GM19193 (cell line): ENCODE results near the gene OLA1.

Source experiments
- POLR2A ChIP-seq: IDR thresholded peaks from 4 replicates; pipeline ENCODE4 v1.6.1; 2011; ENCODE audit not compliant: insufficient read depth, insufficient read length; ENCODE audit errors: extremely low read depth

Gene OLA1

DNA sequence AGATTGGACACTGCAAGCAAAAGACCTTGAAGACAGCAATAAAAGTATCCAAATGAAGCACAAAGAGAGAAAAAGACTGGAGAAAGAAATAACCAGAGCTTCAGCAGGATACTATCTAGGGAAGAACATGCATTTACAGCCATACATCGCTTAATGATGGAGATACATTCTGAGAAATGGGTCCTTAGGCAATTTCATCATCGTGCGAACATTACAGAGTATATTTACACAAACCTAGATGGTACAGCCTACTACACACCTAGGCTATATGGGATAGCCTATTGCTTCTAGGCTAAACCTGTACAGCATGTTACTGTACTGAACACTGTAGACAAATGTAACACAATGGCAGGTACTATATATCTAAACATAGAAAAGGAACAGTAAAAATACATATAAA is 11.9 kb downstream of the OLA1 start:
- TF ChIP-seq POLR2A, result no peak

DNA sequence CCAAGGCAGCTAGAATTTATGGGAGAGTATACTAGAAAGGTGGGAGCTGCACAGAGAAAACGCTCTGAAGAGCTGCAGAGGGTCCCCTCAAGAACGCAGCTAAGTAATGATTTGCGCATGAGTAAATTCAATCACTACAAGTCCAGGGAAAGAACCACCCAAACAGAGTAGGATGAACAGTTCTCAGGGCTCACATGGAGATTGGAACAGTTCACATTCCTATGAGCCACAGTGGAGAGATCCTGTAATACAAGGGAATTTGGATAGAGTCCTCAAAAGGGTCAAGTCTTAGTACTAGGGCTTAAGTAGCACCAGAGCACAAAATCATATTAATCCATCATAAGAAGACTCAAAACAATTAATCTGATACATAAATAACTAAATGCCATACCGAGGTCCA is 12.7 kb downstream of the OLA1 start:
- TF ChIP-seq POLR2A, result no peak

DNA sequence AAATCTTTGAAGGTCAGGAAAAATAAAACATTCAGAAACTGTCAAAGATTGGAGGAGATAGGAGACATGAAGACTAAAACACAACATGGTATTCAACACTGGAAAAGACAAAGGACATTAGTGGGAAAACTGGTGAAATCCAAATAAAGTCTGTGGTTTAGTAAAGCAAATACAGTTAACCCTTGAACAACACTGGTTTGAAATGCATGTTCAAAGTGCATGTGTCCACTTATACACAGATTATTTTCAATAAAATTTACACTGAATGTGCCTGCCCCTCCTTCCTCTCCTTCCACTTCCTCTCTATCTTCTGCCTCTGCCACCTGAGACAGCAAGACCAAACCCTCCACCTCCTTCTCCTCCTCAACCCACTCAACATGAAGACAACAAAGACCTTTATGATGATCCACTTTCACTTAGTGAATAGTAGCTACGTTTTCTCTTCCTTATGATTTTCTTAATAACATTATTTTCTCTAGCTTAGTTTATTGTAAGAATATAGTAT is 14.5 kb downstream of the OLA1 start:
- TF ChIP-seq POLR2A, result no peak

DNA sequence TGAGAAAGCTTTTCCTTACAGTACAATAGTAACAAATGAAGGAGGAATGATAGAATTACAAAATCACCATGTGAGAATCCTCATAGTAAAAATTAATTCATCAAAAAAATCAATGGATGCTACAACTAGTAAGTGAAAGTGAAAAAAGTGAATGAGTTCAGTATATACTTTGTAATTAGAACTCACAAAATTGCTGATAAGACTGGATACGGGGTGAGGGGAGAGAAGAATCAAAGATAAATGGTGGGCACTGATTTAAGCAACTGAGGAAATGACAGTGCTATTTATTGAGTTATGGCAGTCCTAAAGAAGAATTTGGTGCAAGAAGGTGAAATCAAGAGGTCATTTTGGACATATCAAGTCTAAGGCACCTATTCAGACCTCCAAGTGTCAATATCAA is 20.6 kb downstream of the OLA1 start:
- no peak for TF ChIP-seq POLR2A

DNA sequence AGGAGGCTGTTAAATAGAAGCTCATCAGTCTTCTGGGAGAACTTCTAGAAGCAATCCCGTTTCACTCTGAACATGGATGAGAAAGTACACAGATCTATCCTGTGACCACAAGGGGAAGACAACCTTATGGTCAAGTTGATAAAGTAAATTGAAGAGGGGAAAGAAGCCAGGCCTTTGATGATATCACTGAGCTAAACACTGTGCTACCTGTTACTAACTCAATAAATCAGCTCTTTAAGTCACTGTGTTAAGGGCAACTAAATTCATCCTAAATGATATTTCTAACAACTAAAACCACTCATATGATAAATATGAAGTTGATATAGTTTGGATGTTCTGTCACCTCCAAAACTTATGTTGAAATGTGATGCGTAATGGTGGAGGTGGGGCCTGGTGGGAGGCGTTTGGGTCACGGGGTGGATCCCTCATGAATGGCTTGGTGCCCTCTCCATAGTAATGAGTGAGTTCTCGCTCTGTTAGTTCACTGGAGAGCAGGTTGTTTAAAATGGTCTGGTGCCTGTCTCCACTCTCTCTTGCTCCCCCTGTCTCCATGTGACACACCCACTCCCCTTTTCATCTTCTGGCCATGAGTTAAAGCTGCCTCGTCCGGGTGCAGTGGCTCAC is 23.6 kb downstream of the OLA1 start:
- no peak for TF ChIP-seq POLR2A

DNA sequence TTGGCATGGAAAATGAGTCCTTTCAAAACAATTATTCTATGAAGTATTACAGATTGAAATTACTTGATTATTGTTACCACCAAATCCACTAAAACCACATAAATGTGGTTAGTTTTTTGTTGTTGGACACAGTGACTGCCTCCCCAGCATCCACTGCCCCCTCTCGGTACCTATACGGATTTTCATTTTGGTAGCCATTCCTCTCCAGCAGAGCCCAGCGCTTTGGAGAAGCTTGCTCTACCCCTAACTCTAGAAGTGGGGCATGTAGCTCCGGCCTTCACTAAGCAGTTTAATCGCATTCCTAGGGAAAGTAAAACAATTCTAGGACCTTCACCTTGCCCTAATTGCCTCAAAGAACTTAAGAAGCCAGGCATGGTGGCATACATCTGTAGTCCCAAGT is 24.2 kb downstream of the OLA1 start:
- no peak for TF ChIP-seq POLR2A

DNA sequence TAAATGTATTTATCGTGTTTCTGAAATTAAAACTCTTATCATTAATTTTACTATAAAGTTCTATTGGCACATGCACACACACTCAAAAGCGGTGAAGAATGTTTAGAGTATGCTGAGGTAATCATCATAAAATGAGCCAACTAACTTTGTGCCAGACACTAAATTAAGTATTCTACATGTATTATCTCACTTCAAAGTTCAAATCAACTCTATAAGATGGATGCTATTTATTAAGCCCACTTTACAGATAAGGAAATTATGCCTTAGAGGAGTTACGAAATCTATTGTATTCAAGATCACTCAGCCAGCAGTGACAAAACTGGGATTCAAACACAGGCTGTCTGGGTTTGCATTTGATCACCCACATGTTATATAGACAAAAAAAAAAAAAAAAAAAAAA is 24.9 kb downstream of the OLA1 start:
- no peak for TF ChIP-seq POLR2A

DNA sequence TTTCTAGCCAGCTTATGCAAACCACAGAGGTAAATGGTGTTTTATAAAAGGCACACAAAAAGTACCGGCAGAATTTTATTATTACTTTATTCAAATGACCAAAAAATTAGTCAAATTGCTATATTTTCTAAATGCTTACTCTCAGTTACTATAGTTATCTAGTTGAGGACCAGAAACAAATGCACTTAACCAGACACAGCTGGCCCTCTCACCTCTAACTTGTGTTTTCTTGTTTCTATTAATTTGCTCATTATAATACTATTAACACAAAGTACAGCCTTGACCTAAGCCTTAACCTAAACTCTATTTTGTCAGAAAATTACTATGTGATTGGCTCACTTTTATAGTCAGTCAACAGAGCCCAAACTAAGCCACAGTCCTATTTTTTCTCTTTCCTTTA is 26.2 kb downstream of the OLA1 start:
- no peak for TF ChIP-seq POLR2A

DNA sequence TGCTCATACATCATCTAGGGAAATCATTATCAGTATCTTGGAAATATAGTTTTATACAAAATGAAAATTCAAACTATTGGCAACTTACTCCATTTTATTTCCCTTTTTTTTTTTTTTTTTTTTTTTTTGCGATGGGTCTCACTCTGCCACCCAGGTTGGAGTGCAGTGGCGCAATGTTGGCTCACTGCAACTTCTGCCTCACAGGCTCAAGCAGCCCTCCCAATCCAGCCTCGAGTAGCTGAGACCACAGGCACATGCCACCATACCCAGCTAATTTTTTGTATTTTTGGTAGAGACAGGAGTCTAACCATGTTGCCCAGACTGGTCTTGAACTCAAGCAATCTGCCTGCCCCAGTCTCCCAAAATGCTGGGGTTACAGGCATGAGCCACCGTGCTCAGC is 29.0 kb downstream of the OLA1 start:
- no peak for TF ChIP-seq POLR2A

DNA sequence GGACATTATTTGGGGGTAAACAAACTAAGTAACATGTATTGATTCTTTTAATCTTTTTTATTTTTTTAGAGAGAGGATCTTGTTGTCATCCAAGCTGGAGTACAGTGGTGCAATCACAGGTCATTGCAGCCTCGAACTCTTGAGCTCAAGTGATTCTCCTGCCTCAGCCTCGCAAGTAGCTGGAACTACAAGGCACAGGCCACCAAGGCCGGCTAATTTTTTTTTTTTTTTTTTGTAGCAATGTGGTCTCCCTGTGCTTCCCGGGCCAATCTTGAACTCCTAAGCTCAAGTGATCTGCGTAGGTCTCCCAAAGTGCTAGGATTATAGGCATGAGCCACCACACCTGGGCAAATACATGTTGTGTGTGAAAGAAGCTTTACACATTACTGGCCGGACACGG is 29.6 kb downstream of the OLA1 start:
- TF ChIP-seq POLR2A, result no peak

DNA sequence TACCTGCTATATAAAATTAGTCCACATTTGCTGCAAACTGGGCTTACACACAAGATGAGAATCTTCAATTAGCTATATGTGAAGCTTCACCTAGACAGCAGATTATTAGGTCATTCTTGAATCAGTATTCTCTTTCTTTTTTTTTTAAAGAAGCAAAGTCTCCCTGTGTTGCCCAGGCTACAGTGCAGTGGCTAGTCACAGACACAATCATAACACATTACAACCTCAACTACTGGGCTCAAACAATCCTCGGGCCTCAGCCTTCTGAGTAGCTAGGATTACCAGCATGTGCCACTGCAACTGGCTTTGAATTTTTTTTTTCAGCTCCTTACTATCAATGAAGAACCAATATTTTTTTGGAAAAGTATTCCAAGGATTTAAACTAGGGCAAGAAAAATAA is 30.5 kb downstream of the OLA1 start:
- TF ChIP-seq POLR2A, result no peak

DNA sequence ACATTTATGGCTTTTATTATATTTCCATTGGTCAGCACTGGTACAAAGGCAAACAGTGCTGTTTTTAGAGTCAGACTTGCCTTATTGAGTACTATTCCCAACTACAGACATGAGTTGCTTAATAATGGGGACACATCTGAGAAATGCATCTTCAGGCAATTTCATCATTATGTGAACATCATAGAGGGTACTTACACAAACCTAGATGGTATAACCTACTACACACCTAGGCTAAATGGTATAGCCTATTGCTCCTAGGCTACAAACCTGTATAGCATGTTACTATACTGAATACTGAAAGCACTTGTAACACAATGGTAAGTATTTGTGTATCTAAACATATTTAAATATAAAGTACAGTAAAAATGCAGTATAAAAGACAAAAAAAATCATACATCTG is 36.4 kb downstream of the OLA1 start:
- TF ChIP-seq POLR2A, result no peak

DNA sequence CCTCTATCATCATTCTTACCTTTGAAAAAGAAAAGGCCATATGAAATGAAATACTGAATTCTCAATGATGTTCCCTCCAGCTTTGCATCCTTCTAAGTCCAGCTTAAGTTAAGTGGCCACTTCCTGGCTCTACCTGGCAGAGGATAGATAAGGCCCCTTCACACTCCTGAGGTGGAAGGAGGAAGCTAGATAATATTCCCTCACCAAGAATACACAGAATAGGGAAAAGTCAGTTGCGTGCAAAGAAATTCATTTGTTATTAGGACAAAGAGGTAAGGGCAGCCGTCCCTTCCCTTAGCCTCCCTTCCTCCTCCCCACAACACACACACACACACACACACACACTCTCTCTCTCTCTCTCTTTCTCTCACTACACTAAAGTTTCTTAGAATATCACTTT is 37.5 kb downstream of the OLA1 start:
- no peak for TF ChIP-seq POLR2A

DNA sequence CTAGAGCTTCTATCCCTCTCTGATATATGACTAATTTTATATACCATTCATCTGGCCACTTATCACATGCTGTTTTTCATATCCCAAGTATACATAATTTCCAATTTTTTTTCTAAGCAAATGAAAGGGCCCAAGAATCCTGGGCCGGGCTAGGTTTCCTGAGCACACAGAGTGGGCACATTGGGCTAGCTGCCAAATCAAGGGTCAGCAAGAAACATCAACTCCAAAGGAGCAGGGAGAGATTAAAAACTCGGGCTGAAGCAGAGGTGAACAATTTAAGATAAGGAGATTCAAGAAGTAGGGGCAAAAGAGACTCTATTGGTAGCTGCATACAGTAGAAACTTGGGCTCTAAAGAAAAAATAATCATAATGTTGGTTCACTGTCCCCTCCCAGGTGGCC is 39.0 kb downstream of the OLA1 start:
- no peak for TF ChIP-seq POLR2A

DNA sequence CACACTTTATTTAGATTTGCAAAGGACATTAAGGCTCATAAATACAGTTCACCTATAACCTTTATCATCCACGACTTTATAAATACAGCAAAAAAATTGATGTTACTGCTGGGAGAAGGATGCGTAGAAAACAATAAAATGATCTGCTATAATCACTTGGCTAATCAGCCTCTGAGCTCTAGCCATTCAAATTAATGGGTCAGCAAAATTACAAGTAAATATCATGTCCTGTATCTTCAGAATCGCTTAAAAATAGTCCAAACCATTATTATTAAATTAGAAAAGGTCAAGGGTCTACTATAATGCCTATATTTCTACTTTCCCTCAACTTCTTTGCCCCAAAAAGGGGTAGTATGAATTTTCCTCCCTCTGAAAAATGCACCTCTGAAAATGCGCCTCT is 40.3 kb downstream of the OLA1 start:
- TF ChIP-seq POLR2A, result no peak

DNA sequence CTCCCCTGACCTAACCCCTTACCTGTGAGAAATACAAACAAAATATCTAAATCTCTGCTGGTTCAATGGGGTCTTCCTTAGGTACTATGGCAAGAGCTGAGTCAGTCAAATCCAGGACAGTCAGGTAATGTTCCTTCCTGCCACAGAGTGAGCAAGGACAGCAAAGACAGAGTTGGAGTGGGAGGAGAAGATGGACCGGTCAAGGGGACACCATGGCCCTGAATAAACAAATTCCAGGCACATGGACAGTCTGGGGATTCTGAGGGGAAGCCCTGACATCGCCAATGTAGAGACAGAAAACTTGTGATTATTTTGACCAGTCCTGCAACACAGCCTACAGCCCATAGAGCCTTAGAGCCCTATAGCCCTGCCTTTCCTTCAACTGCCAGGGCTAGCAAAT is 42.8 kb downstream of the OLA1 start:
- no peak for TF ChIP-seq POLR2A

DNA sequence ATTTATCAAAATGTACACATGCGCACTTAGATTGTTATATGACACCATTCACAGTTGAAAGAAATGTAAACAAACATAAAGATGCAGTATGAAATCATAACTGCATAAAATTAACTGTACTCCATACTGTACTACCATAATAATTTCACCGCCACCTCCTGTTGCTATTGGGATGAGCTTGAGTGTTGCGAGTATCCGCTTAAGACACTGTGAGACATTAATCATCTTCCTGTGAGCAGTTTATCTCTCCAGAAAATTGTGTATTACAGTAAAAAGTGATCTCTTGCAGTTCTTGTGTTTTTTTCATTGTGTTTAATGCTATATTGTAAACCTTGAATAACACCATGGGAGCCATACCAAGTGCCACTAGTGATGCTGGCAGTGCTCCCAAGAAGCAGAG is 46.1 kb downstream of the OLA1 start:
- no peak for TF ChIP-seq POLR2A
